H1 (cell line): ENCODE results near the gene SLC7A7. TPM values are rescaled to one million over a fixed set of nuclear protein-coding genes. Genes with fewer than 3 reads are reported as not detected.

Source experiments
- CTCF ChIA-PET: fragments of 300-600 bp; sonication (Branson Sonifier 250); formaldehyde crosslinking; loops from one replicate; lab custom pipeline; 2021; ENCODE audit not compliant: partially characterized antibody; lab: Charles Lee
- POLR2A ChIA-PET: fragments of 300-600 bp; sonication (Branson Sonifier 250); formaldehyde crosslinking; loops from one replicate; lab custom pipeline; 2021; ENCODE audit warnings: inconsistent platforms; ENCODE audit not compliant: partially characterized antibody; lab: Charles Lee
- DNase-seq, 2 experiments: peaks; one replicate each; pipeline versions ENCODE4 v3.0.0 to v3.0.0-alpha.2; 2010 to 2022; ENCODE audit warnings: low spot score in 2 of 2, low read depth in 1 of 2, mixed read lengths in 1 of 2
- FAIRE-seq: peaks from 2 replicates; lab custom pipeline; 2011; peaks lifted over from hg19 to GRCh38; lab: Jason Lieb, UNC
- H2AFZ ChIP-seq: 2 replicates; pipeline ENCODE4 v1.8.1; 2012; ENCODE audit warnings: low read length, inconsistent platforms
- H2AK5ac ChIP-seq: 2 replicates; pipeline ENCODE4 v1.6.1; 2013; ENCODE audit warnings: low read depth, low read length
- H2BK120ac ChIP-seq: replicated peaks from 2 replicates; pipeline ENCODE3; 2013; ENCODE audit warnings: low read depth, low read length, inconsistent platforms
- H2BK12ac ChIP-seq: 2 replicates; pipeline ENCODE4 v1.6.1; 2013; ENCODE audit warnings: low read depth, low read length
- H2BK15ac ChIP-seq: 2 replicates; pipeline ENCODE4 v1.6.1; 2013; ENCODE audit warnings: low read length
- H2BK20ac ChIP-seq: 2 replicates; pipeline ENCODE4 v1.6.1; 2013; ENCODE audit warnings: low read length
- H2BK5ac ChIP-seq: 2 replicates; pipeline ENCODE4 v1.6.1; 2013; ENCODE audit warnings: low read depth, low read length
- H3K14ac ChIP-seq: 2 replicates; pipeline ENCODE4 v1.6.1; 2013; ENCODE audit warnings: inconsistent platforms; ENCODE audit not compliant: insufficient read length
- H3K18ac ChIP-seq: 2 replicates; pipeline ENCODE4 v1.6.1; 2013; ENCODE audit warnings: low read length; ENCODE audit errors: extremely low read depth
- H3K23ac ChIP-seq: 2 replicates; pipeline ENCODE4 v1.6.1; 2013; ENCODE audit warnings: inconsistent platforms; ENCODE audit not compliant: insufficient read length
- H3K23me2 ChIP-seq: 2 replicates; pipeline ENCODE4 v1.6.1; 2013; ENCODE audit warnings: low read depth, low read length
- H3K27ac ChIP-seq: 2 replicates; pipeline ENCODE4 v1.6.1; 2011; ENCODE audit warnings: low read depth, low read length, inconsistent platforms
- H3K27me3 ChIP-seq, 4 experiments: replicated peaks in 1 of 4; 1 replicate in 1 of 4; 2 replicates in 3 of 4; pipeline versions ENCODE4 v1.6.1 to v1.8.1; 2011 to 2013; ENCODE audit warnings: low read length in 3 of 4, mild to moderate bottlenecking in 3 of 4, inconsistent platforms in 2 of 4, mixed read lengths in 2 of 4, moderate library complexity in 1 of 4; ENCODE audit not compliant: control insufficient read depth in 3 of 4, insufficient read depth in 3 of 4; ENCODE audit errors: extremely low read depth in 1 of 4
- H3K36me3 ChIP-seq, 4 experiments: 2 replicates each; pipeline versions ENCODE4 v1.6.1 to v1.8.1; 2011 to 2013; ENCODE audit warnings: mild to moderate bottlenecking in 4 of 4, low read length in 3 of 4, moderate library complexity in 2 of 4, control low read depth in 1 of 4, inconsistent platforms in 1 of 4; ENCODE audit not compliant: insufficient read depth in 4 of 4, control insufficient read depth in 2 of 4
- H3K4ac ChIP-seq: replicated peaks from 2 replicates; pipeline ENCODE3; 2013; ENCODE audit warnings: low read length, low read depth, mixed read lengths, inconsistent platforms; ENCODE audit not compliant: insufficient read length
- H3K4me1 ChIP-seq, 4 experiments: replicated peaks in 1 of 4; 1 replicate in 1 of 4; 2 replicates in 3 of 4; pipeline versions ENCODE4 v1.6.1 to v1.8.1; 2011 to 2013; ENCODE audit warnings: low read length in 3 of 4, inconsistent platforms in 2 of 4, mixed read lengths in 1 of 4; ENCODE audit not compliant: insufficient read depth in 4 of 4, control insufficient read depth in 3 of 4
- H3K4me2 ChIP-seq, 2 experiments: 2 replicates each; pipeline versions ENCODE4 v1.6.1 to v1.8.1; 2011 to 2013; ENCODE audit warnings: low read depth in 2 of 2, low read length in 2 of 2, control low read depth in 1 of 2, inconsistent platforms in 1 of 2, mild to moderate bottlenecking in 1 of 2; ENCODE audit not compliant: insufficient read depth in 1 of 2
- H3K4me3 ChIP-seq, 4 experiments: fragments of 200-600, 300-600 bp in 1 of 4; sonication (generic), shearing (Covaris generic), sonication (Bioruptor Twin) in 1 of 4; 2 replicates each; pipeline versions ENCODE4 v1.5.1 to v1.8.1; 2011 to 2016; ENCODE audit warnings: low read length in 4 of 4, low read depth in 3 of 4, control low read depth in 2 of 4, inconsistent platforms in 2 of 4, mild to moderate bottlenecking in 2 of 4, mixed read lengths in 1 of 4, moderate library complexity in 1 of 4; ENCODE audit not compliant: insufficient read depth in 2 of 4; ENCODE audit errors: extremely low read depth in 1 of 4
- H3K56ac ChIP-seq: replicated peaks from 2 replicates; pipeline ENCODE3; 2013; ENCODE audit warnings: low read depth, mild to moderate bottlenecking, mixed read lengths, low read length, inconsistent platforms; ENCODE audit not compliant: insufficient read length
- H3K79me1 ChIP-seq: 2 replicates; pipeline ENCODE4 v1.6.1; 2013; ENCODE audit warnings: low read depth, low read length, control low read depth
- H3K79me2 ChIP-seq, 2 experiments: 2 replicates each; pipeline versions ENCODE4 v1.6.1 to v1.8.1; 2012 to 2013; ENCODE audit warnings: low read length in 2 of 2, mild to moderate bottlenecking in 2 of 2, inconsistent platforms in 1 of 2; ENCODE audit not compliant: insufficient read depth in 2 of 2, control insufficient read depth in 1 of 2
- H3K9ac ChIP-seq, 4 experiments: replicated peaks in 1 of 4; 1 replicate in 1 of 4; 2 replicates in 3 of 4; pipeline versions ENCODE4 v1.6.1 to v1.8.1; 2011 to 2013; ENCODE audit warnings: low read depth in 3 of 4, low read length in 3 of 4, control low read depth in 2 of 4, mild to moderate bottlenecking in 2 of 4, moderate library complexity in 2 of 4, inconsistent platforms in 1 of 4; ENCODE audit errors: extremely low read depth in 1 of 4
- H3K9me3 ChIP-seq, 2 experiments: 2 replicates each; pipeline versions ENCODE4 v1.6.1 to v1.8.1; 2012 to 2013; ENCODE audit warnings: mild to moderate bottlenecking in 2 of 2, moderate library complexity in 2 of 2, control low read depth in 1 of 2, inconsistent platforms in 1 of 2, low read depth in 1 of 2, low read length in 1 of 2, mixed read lengths in 1 of 2; ENCODE audit not compliant: insufficient read depth in 2 of 2
- H4K20me1 ChIP-seq, 2 experiments: replicated peaks in 1 of 2; 2 replicates each; pipeline versions ENCODE3 to v1.8.1; 2011 to 2013; ENCODE audit warnings: inconsistent platforms in 2 of 2, low read length in 2 of 2, mild to moderate bottlenecking in 1 of 2; ENCODE audit not compliant: insufficient read depth in 2 of 2, control insufficient read depth in 1 of 2
- H4K5ac ChIP-seq: 2 replicates; pipeline ENCODE4 v1.6.1; 2013; ENCODE audit warnings: low read length, low read depth, mixed read lengths, inconsistent platforms; ENCODE audit not compliant: insufficient read length
- H4K8ac ChIP-seq: 2 replicates; pipeline ENCODE4 v1.8.0; 2013; ENCODE audit warnings: mild to moderate bottlenecking, moderate library complexity, low read length, inconsistent platforms; ENCODE audit not compliant: insufficient read depth; ENCODE audit errors: extremely low read depth
- H4K91ac ChIP-seq: replicated peaks from 2 replicates; pipeline ENCODE3; 2013; ENCODE audit warnings: low read length, mixed read lengths, inconsistent platforms; ENCODE audit not compliant: insufficient read length
- CTBP2 ChIP-seq: IDR thresholded peaks from 2 replicates; pipeline ENCODE4 v1.7.0; 2011; ENCODE audit warnings: borderline replicate concordance, mild to moderate bottlenecking, moderate library complexity, mixed read lengths, low read length; ENCODE audit not compliant: insufficient read depth, insufficient read length
- EP300 ChIP-seq, 2 experiments: IDR thresholded peaks; 1 replicate in 1 of 2; 2 replicates in 1 of 2; pipeline ENCODE4 v1.6.1; 2011 to 2012; ENCODE audit warnings: low read depth in 2 of 2, low read length in 2 of 2, mild to moderate bottlenecking in 2 of 2, borderline replicate concordance in 1 of 2, inconsistent platforms in 1 of 2, moderate library complexity in 1 of 2
- SIRT6 ChIP-seq: IDR thresholded peaks from one replicate; pipeline ENCODE4 v1.7.1; 2012; ENCODE audit warnings: low read length, inconsistent platforms
- SUZ12 ChIP-seq: fragments of 200-600 bp; sonication (generic); IDR thresholded peaks from 2 replicates; pipeline ENCODE4 v1.6.1; 2012; ENCODE audit warnings: mild to moderate bottlenecking, inconsistent platforms, low read length, moderate library complexity, mixed read lengths
- WGBS, 2 experiments: shearing (Covaris generic) in 1 of 2; methylation state at CpG; one replicate each; pipeline versions ENCODE4 v1.1.6 to v1.1.7; 2013 to 2015; ENCODE audit warnings: low lambda C conversion rate in 2 of 2, mixed read lengths in 2 of 2, inconsistent platforms in 1 of 2, low coverage in 1 of 2, missing lambda C conversion rate in 1 of 2; ENCODE audit not compliant: insufficient replicate concordance in 2 of 2, insufficient coverage in 1 of 2, insufficient read length in 1 of 2; ENCODE audit errors: extremely low coverage in 1 of 2, missing lambda C conversion rate in 1 of 2; 5-methylcytosine and 5-hydroxymethylcytosine counted together
- polyA plus RNA-seq, 7 experiments: library from polyadenylated mRNA; depleted of rRNA in 3 of 7; stranded (reverse) in 5 of 7; unstranded in 2 of 7; fragments of >200 nt in 5 of 7; fragments of 200-250 nt in 2 of 7; gene quantifications; 1 replicate in 5 of 7; 2 replicates in 1 of 7; 4 replicates in 1 of 7; pipeline versions ENCODE4 v1.2.1 to v1.2.3, GENCODE V29; 2011 to 2013; ENCODE audit warnings: missing spikeins in 2 of 7, mixed read lengths in 2 of 7
- total RNA-seq: library from RNA; stranded (reverse); fragmentation: NEBNext Ultra II Directional; extraction: Animal tissue kit (Norgen Biotek cat#: 25700); gene quantifications from 2 replicates; pipeline ENCODE4 v1.2.1, GENCODE V29; 2021

Gene SLC7A7
- total and polyA plus RNA-seq, 2 of the 8 experiments (the other 6 are each of a cell fraction or from before 2014, with no cell fraction given) = 5.8 to 14.9 TPM

- Histone ChIP-seq H3K23me2 (peaks cover 5% of the 10 kb centered on the region; the same call in 1 of the 2 replicates), H3K36me3 (peaks cover 7 to 44% (median 32%) of the 10 kb centered on the region in 4 experiments; a peak in 7 of 8 replicates), H3K23ac (no peak overlapping the region), H3K56ac (no peak overlapping the region), H2BK12ac (0 out of 2 replicates have a peak overlapping the region, but pooled peaks have one; percentile 27), H2BK20ac (no peak overlapping the region), H3K9me3 (no peaks in the 10 kb centered on the region), H3K4me1 (peaks cover 8 to 15% (median 11%) of the 10 kb centered on the region in 4 experiments), H3K4me2 (no peak overlapping the region), H2AK5ac (no peak overlapping the region), H3K14ac (no peak overlapping the region), H3K18ac (no peak overlapping the region), H4K8ac (no peak overlapping the region), H2BK5ac (no peak overlapping the region), H2BK120ac (no peak overlapping the region), H4K20me1 (peaks cover 0 to 2% of the 10 kb centered on the region in 2 experiments), H3K79me1 (peaks cover 8% of the 10 kb centered on the region), H3K27me3 (no peaks in the 10 kb centered on the region), H4K5ac (no peak overlapping the region), H2AFZ (no peak overlapping the region), H4K91ac (no peak overlapping the region), H3K79me2 (peaks cover 0 to 19% of the 10 kb centered on the region in 2 experiments; a peak in 1 of 4 replicates), H2BK15ac (no peak overlapping the region), H3K4me3 (no peak overlapping the region), H3K9ac (no peak overlapping the region), H3K27ac (no peak overlapping the region; the same call in 1 of the 2 replicates), H3K4ac (no peak overlapping the region)
- no peak for FAIRE-seq
- CTCF ChIA-PET = interaction anchor here (1.4 to 56.0 kb wide), 3 partner anchors 17 to 286 kb away, joined by 5 to 1562 read pairs (median 1562); partner anchors contain the start of genes LRP10, MMP14, MRPL52 and REM2
- peak in 1 of 2 experiments; percentile 32 for DNase-seq
- TF ChIP-seq EP300 (IDR thresholded peaks at IDR 0.05; ENCODE audit: borderline replicate concordance in 1 of 2, low read depth in 2 of 2, low read length in 2 of 2) (no peak), SUZ12 (no peak), CTBP2 (no peak), SIRT6 (no peak)
- POLR2A ChIA-PET = interaction anchor here (1.0 to 13.9 kb wide), 3 partner anchors 9 to 77 kb away, joined by 4 to 203 read pairs (median 4); partner anchors contain the start of genes MMP14 and MRPL52
- WGBS, 2 experiments = 94% methylated on average over 28 of the region's 28 CpGs; no CpG with 5 or more reads in 1 of the 2 experiments
These were observed 27.2 kb upstream of the SLC7A7 start for GRCh38 chr14:22842211-22843122.
